SK-N-SH (cell line): Measurements from ENCODE around the gene APPL1. TPM values are rescaled to one million over a fixed set of nuclear protein-coding genes. Genes with fewer than 3 reads are reported as not detected.

Source experiments
- CTCF ChIA-PET: fragments of 300-600, 350-600 bp; formaldehyde crosslinking; extraction: SDS; loops from one replicate; lab custom pipeline; 2021; lab: Yijun Ruan, JAX
- POLR2A ChIA-PET: fragments of 350-600 bp; sonication (Branson Sonifier 250); formaldehyde crosslinking; extraction: SDS; loops from one replicate; lab custom pipeline; 2020; ENCODE audit warnings: antibody characterized with exemption, inconsistent platforms; lab: Yijun Ruan, JAX
- DNase-seq: peaks from one replicate; pipeline ENCODE4 v3.0.0; 2012
- H2AFZ ChIP-seq: fragments of 200-600 bp; sonication (generic); 2 replicates; pipeline ENCODE4 v1.8.1; 2016; ENCODE audit warnings: antibody characterized with exemption, mild to moderate bottlenecking, low read depth
- H3F3A ChIP-seq: fragments of 200-600 bp; sonication (generic); replicated peaks from 2 replicates; pipeline ENCODE3; 2016; ENCODE audit warnings: antibody characterized with exemption, mild to moderate bottlenecking; ENCODE audit not compliant: insufficient read depth
- H3K27ac ChIP-seq, 2 experiments: fragments of 200-500 bp in 1 of 2; fragments of 200-600 bp in 1 of 2; sonication (Bioruptor generic) in 1 of 2; sonication (generic), shearing (Covaris generic) in 1 of 2; 2 replicates each; pipeline versions ENCODE4 v1.5.1 to v1.6.1; 2014 to 2016; ENCODE audit warnings: low read depth in 2 of 2, inconsistent platforms in 1 of 2, low read length in 1 of 2, mild to moderate bottlenecking in 1 of 2, mixed read lengths in 1 of 2
- H3K27me3 ChIP-seq: fragments of 200-600 bp; sonication (generic), shearing (Covaris generic); 2 replicates; pipeline ENCODE4 v1.6.1; 2016; ENCODE audit warnings: mixed run types; ENCODE audit not compliant: insufficient read depth
- H3K36me3 ChIP-seq, 2 experiments: fragments of 200-500 bp in 1 of 2; fragments of 200-600 bp in 1 of 2; sonication (Bioruptor generic) in 1 of 2; sonication (generic) in 1 of 2; replicated peaks in 1 of 2; 2 replicates each; pipeline versions ENCODE3 to v1.5.1; 2014 to 2016; ENCODE audit warnings: low read length in 1 of 2, mild to moderate bottlenecking in 1 of 2; ENCODE audit not compliant: insufficient read depth in 2 of 2, control insufficient read depth in 1 of 2
- H3K4me1 ChIP-seq, 2 experiments: fragments of 200-500 bp in 1 of 2; fragments of 200-600 bp in 1 of 2; sonication (Bioruptor generic) in 1 of 2; sonication (generic), shearing (Covaris generic) in 1 of 2; 2 replicates each; pipeline versions ENCODE4 v1.5.1 to v1.6.1; 2014 to 2016; ENCODE audit warnings: low read depth in 1 of 2, low read length in 1 of 2, mixed run types in 1 of 2; ENCODE audit not compliant: insufficient read depth in 2 of 2, control insufficient read depth in 1 of 2
- H3K4me2 ChIP-seq: fragments of 200-600 bp; sonication (generic), shearing (Covaris generic); 2 replicates; pipeline ENCODE4 v1.6.1; 2017; ENCODE audit warnings: mixed run types
- H3K4me3 ChIP-seq, 2 experiments: fragments of 200-500 bp in 1 of 2; fragments of 200-600 bp in 1 of 2; sonication (Bioruptor generic) in 1 of 2; sonication (generic), shearing (Covaris generic) in 1 of 2; 2 replicates each; pipeline versions ENCODE4 v1.5.1 to v1.8.1; 2014 to 2016; ENCODE audit warnings: low read depth in 2 of 2, inconsistent platforms in 1 of 2, low read length in 1 of 2, mild to moderate bottlenecking in 1 of 2, mixed read lengths in 1 of 2, moderate library complexity in 1 of 2
- H3K79me2 ChIP-seq: fragments of 200-600 bp; sonication (generic); 2 replicates; pipeline ENCODE4 v1.8.1; 2017; ENCODE audit warnings: mild to moderate bottlenecking; ENCODE audit not compliant: insufficient read depth
- H3K9ac ChIP-seq: fragments of 200-600 bp; sonication (generic); 2 replicates; pipeline ENCODE4 v1.6.1; 2017; ENCODE audit warnings: mixed run types
- H3K9me2 ChIP-seq: fragments of 200-600 bp; sonication (generic); 2 replicates; pipeline ENCODE4 v1.6.1; 2017; ENCODE audit warnings: mixed run types
- H3K9me3 ChIP-seq: fragments of 200-600 bp; sonication (generic); 2 replicates; pipeline ENCODE4 v1.6.1; 2017; ENCODE audit warnings: mixed run types, mild to moderate bottlenecking, moderate library complexity
- H4K20me1 ChIP-seq: fragments of 200-600 bp; sonication (generic); 2 replicates; pipeline ENCODE4 v1.6.1; 2017; ENCODE audit warnings: mild to moderate bottlenecking, mixed run types; ENCODE audit not compliant: insufficient read depth
- EP300 ChIP-seq, 2 experiments: IDR thresholded peaks; 2 replicates each; pipeline versions ENCODE4 v1.4.0 to v1.6.1; 2012; ENCODE audit warnings: borderline replicate concordance in 1 of 2, low read depth in 1 of 2, low read length in 1 of 2
- EZH2phosphoT487 ChIP-seq: fragments of 200-600 bp; sonication (generic); IDR thresholded peaks from 2 replicates; pipeline ENCODE4 v1.6.1; 2017; ENCODE audit warnings: low read depth, mixed run types, mild to moderate bottlenecking, antibody characterized with exemption, moderate library complexity, borderline replicate concordance
- FOXM1 ChIP-seq: IDR thresholded peaks from 2 replicates; pipeline ENCODE4 v1.4.0; 2012; ENCODE audit warnings: low read depth, mild to moderate bottlenecking
- GATA2 ChIP-seq: sonication (generic); formaldehyde crosslinking; IDR thresholded peaks from 2 replicates; pipeline ENCODE4 v1.5.0; 2020; ENCODE audit warnings: mild to moderate bottlenecking, missing genetic modification reagents
- MXI1 ChIP-seq: IDR thresholded peaks from 2 replicates; pipeline ENCODE4 v1.6.1; 2012; ENCODE audit warnings: mild to moderate bottlenecking, low read depth, low read length, improper control_type of control experiment
- NFIC ChIP-seq: IDR thresholded peaks from 2 replicates; pipeline ENCODE4 v1.4.0; 2012; ENCODE audit warnings: borderline replicate concordance
- NRF1 ChIP-seq: IDR thresholded peaks from 2 replicates; pipeline ENCODE4 v1.6.1; 2012; ENCODE audit warnings: low read depth, mild to moderate bottlenecking, low read length
- POLR2AphosphoS5 ChIP-seq: IDR thresholded peaks from 2 replicates; pipeline ENCODE4 v1.6.1; 2012; ENCODE audit warnings: low read depth, low read length
- RCOR1 ChIP-seq: fragments of 150-350 bp; IDR thresholded peaks from 2 replicates; pipeline ENCODE4 v1.6.1; 2017; ENCODE audit warnings: antibody characterized with exemption, low read length
- RFX5 ChIP-seq: IDR thresholded peaks from 2 replicates; pipeline ENCODE4 v1.6.1; 2012; ENCODE audit warnings: mild to moderate bottlenecking, improper control_type of control experiment, low read length
- SMC3 ChIP-seq: IDR thresholded peaks from 2 replicates; pipeline ENCODE4 v1.6.1; 2012; ENCODE audit warnings: low read depth, low read length, improper control_type of control experiment
- TAF1 ChIP-seq: IDR thresholded peaks from 2 replicates; pipeline ENCODE4 v1.6.1; 2012; ENCODE audit warnings: low read depth, mild to moderate bottlenecking, low read length, moderate library complexity, borderline replicate concordance
- TCF12 ChIP-seq: IDR thresholded peaks from 2 replicates; pipeline ENCODE4 v1.4.0; 2012
- WGBS: methylation state at CpG from one replicate; pipeline ENCODE4 v1.1.6; 2017; ENCODE audit warnings: low lambda C conversion rate; 5-methylcytosine and 5-hydroxymethylcytosine counted together
- polyA plus RNA-seq, 3 experiments: library from polyadenylated mRNA; depleted of rRNA; stranded (reverse); fragments of >200 nt; gene quantifications; 2 replicates each; pipeline ENCODE4 v1.2.3, GENCODE V29; 2012
- TF ChIP-seq, protein P1 (sequence below): IDR thresholded peaks from 2 replicates; pipeline ENCODE4 v1.4.0; 2012; ENCODE audit warnings: low read depth, borderline replicate concordance
- TF ChIP-seq, protein P2 (sequence below): IDR thresholded peaks from 2 replicates; pipeline ENCODE4 v1.4.0; 2012; ENCODE audit warnings: low read depth
- TF ChIP-seq, protein P3 (sequence below): fragments of 150-350 bp; IDR thresholded peaks from 2 replicates; pipeline ENCODE4 v1.6.1; 2016; ENCODE audit warnings: mild to moderate bottlenecking, low read depth, low read length
- TF ChIP-seq, protein P4 (sequence below): IDR thresholded peaks from 2 replicates; pipeline ENCODE4; 2012

Gene APPL1
- polyA plus RNA-seq, 1 of the 3 experiments (the other 2 are of a cell fraction), result 6.9 TPM

DNA sequence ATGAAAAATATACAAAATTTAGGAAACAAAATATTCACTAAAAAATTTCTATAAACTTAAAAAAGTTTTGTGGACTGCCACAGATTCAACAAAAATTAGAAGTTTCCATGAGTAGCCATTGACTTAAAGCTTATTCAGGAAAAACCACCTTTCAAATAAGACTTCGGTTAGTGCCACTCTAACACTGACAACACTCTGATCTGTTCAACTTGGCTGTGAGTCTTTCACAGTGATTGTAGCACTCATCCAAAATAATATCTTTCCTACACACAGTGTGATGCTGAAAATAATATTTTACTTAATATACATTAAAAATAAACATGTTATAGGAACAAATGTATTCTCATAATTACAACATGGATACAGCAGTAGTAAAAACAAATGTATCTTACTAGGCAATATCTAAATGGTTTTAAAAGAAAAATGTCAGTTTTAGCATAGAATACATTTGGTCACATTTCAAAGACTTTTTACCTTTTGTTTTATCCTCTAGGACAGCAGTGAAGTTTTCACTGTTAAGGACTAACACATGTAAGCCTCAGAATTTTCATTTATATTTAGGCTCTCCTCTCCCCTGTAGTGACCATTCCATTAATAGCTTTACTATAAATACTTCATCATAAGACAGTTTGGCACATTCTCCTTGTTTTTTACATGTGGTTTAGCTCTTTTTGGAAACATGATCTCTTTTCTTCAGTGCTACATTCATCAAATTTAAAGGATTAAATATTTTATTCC, 64.8 kb downstream of the APPL1 start, which contains the start of gene ASB14:
TSS of gene ASB14 (minus strand) at position 527 of the 738 bp plus-strand sequence. CDS start 652 bp downstream, outside the sequence.
- H3K9ac ChIP-seq, result no peak within 1 kb of the TSS
- POLR2A ChIA-PET, result no interaction called here
- no peak within 1 kb of the TSS for H3K4me3 ChIP-seq
- CTCF ChIA-PET, result no interaction called here
- 92% methylated on average over 1 of the region's 1 CpG for WGBS
- no peaks in the 10 kb centered on the region for H4K20me1 ChIP-seq
- DNase-seq, result no peak
- no peak for TF ChIP-seq EP300 (IDR thresholded peaks at IDR 0.05; ENCODE audit: borderline replicate concordance in 1 of 2, low read depth in 1 of 2, low read length in 1 of 2)
- TF ChIP-seq TCF12, result no peak
- TF ChIP-seq GATA2 (CRISPR knock-in tag), result no peak
- TF ChIP-seq NFIC, result no peak
- TF ChIP-seq RCOR1, result no peak
- TF ChIP-seq, protein P1, sequence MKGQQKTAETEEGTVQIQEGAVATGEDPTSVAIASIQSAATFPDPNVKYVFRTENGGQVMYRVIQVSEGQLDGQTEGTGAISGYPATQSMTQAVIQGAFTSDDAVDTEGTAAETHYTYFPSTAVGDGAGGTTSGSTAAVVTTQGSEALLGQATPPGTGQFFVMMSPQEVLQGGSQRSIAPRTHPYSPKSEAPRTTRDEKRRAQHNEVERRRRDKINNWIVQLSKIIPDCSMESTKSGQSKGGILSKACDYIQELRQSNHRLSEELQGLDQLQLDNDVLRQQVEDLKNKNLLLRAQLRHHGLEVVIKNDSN, result no peak
- no peaks in the 10 kb centered on the region for H3K9me3 ChIP-seq
- H3K9me2 ChIP-seq, result no peaks in the 10 kb centered on the region
- H2AFZ ChIP-seq, result no peak within 1 kb of the TSS
- H3K4me2 ChIP-seq, result no peak within 1 kb of the TSS
- peaks cover 0 to 3% of the 10 kb centered on the region in 2 experiments; a peak in 2 of 4 replicates for H3K4me1 ChIP-seq
- no peaks in the 10 kb centered on the region for H3K27me3 ChIP-seq
- H3K79me2 ChIP-seq, result no peaks in the 10 kb centered on the region
- no peaks in the 10 kb centered on the region for H3K36me3 ChIP-seq
- H3K27ac ChIP-seq, result no peak within 1 kb of the TSS
- H3F3A ChIP-seq, result no peaks in the 10 kb centered on the region

DNA sequence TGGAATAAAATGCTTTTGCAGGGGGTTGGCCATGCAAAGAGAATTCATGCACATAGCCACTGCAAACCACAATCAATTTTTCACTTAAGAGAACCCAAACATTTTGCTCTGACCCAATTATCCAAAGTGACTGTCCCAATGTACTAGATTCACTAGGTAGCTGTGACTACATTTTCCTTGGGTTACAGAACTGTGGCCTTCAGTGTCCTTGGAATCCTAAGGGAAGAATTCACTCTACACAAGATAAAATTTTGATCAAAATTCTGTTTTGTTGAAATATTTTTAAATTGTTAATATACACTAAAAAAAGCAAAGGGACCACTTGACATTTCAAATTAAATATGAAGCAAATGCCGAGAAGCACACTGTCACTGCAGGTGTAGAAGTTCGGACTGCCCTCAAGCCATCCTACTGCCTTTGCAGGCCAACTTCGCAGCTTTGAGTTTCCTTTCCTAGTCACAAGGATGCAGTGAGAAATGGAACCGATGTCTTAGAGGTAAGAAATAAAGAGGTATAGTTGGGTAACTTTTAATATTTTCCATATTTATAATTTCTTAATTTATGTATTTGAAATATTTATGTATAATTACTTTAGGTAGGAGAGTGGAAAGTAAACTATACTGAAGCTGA, 65.5 kb downstream of the APPL1 start:
- CTCF ChIA-PET, result no interaction called here
- DNase-seq, result no peak
- Histone ChIP-seq H3K9ac (no peak overlapping the region), H3K79me2 (no peaks in the 10 kb centered on the region), H3K4me1 (peaks cover 0 to 3% of the 10 kb centered on the region in 2 experiments; a peak in 2 of 4 replicates), H3K27ac (no peak overlapping the region), H3K4me2 (no peak overlapping the region), H2AFZ (no peak overlapping the region), H3K9me3 (no peaks in the 10 kb centered on the region), H3K27me3 (no peaks in the 10 kb centered on the region), H3F3A (no peaks in the 10 kb centered on the region), H3K4me3 (no peak overlapping the region), H4K20me1 (no peaks in the 10 kb centered on the region), H3K9me2 (no peaks in the 10 kb centered on the region), H3K36me3 (no peaks in the 10 kb centered on the region)
- WGBS, result 79% methylated on average over 4 of the region's 4 CpGs
- POLR2A ChIA-PET, result no interaction called here
- TF ChIP-seq RCOR1, result no peak
- TF ChIP-seq, protein P2, sequence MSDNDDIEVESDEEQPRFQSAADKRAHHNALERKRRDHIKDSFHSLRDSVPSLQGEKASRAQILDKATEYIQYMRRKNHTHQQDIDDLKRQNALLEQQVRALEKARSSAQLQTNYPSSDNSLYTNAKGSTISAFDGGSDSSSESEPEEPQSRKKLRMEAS, result no peak
- TF ChIP-seq EZH2phosphoT487, result no peak
- TF ChIP-seq NRF1, result no peak
- TF ChIP-seq, protein P3, sequence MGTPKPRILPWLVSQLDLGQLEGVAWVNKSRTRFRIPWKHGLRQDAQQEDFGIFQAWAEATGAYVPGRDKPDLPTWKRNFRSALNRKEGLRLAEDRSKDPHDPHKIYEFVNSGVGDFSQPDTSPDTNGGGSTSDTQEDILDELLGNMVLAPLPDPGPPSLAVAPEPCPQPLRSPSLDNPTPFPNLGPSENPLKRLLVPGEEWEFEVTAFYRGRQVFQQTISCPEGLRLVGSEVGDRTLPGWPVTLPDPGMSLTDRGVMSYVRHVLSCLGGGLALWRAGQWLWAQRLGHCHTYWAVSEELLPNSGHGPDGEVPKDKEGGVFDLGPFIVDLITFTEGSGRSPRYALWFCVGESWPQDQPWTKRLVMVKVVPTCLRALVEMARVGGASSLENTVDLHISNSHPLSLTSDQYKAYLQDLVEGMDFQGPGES, result no peak
- TF ChIP-seq SMC3, result no peak
- no peak for TF ChIP-seq TAF1
- TF ChIP-seq MXI1, result no peak
- no peak for TF ChIP-seq POLR2AphosphoS5
- no peak for TF ChIP-seq NFIC
- TF ChIP-seq, protein P4, sequence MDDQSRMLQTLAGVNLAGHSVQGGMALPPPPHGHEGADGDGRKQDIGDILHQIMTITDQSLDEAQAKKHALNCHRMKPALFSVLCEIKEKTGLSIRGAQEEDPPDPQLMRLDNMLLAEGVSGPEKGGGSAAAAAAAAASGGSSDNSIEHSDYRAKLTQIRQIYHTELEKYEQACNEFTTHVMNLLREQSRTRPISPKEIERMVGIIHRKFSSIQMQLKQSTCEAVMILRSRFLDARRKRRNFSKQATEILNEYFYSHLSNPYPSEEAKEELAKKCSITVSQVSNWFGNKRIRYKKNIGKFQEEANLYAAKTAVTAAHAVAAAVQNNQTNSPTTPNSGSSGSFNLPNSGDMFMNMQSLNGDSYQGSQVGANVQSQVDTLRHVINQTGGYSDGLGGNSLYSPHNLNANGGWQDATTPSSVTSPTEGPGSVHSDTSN, result no peak
- no peak for TF ChIP-seq RFX5
- no peak for TF ChIP-seq FOXM1
